CD4-positive, alpha-beta memory T cell (primary cell): Measurements from ENCODE around the gene RFXAP. TPM values are rescaled to one million over a fixed set of nuclear protein-coding genes. Genes with fewer than 3 reads are reported as not detected.

Source experiments
- polyA plus RNA-seq, 2 donors: library from polyadenylated mRNA; unstranded; fragments of 300-500 nt; fragmentation: Illumina TruSeq; gene quantifications; one replicate each; pipeline ENCODE4 v1.2.3, GENCODE V29; 2021
- total RNA-seq, 2 experiments: library from RNA; stranded (reverse); gene quantifications; one replicate each; pipeline ENCODE4 v1.2.3, GENCODE V29; 2021

Gene RFXAP
- total and polyA plus RNA-seq, 4 experiments from 2014 or later: 1.6 to 9.9 (median 5.8) TPM

Other genes starting within 250 kb of the RFXAP start
- not detected for gene SERTM1, start 145.2 kb upstream of the RFXAP start, total RNA-seq
- gene SERTM1, start 145.2 kb upstream of the RFXAP start, polyA plus RNA-seq: not detected
- not detected for gene SMAD9, start 101.0 kb downstream of the RFXAP start, total RNA-seq
- under 1 TPM in 1 of 2 donors, not detected in 1; 0.10 TPM for gene SMAD9, start 101.0 kb downstream of the RFXAP start, polyA plus RNA-seq
- 10 to 100 TPM; 23.3 to 25.5 TPM for gene ALG5, start 180.1 kb downstream of the RFXAP start, total RNA-seq
- gene ALG5, start 180.1 kb downstream of the RFXAP start, polyA plus RNA-seq: 100 to 1,000 TPM in 1 of 2 donors, 10 to 100 TPM in 1; 74.4 to 116 TPM
- gene EXOSC8, start 181.6 kb downstream of the RFXAP start, total RNA-seq: 10 to 100 TPM; 71.4 to 75.3 TPM
- gene EXOSC8, start 181.6 kb downstream of the RFXAP start, polyA plus RNA-seq: 100 to 1,000 TPM in 1 of 2 donors, 10 to 100 TPM in 1; 64.3 to 103 TPM
- gene SUPT20H, start 240.5 kb downstream of the RFXAP start, total RNA-seq: 100 to 1,000 TPM; 104 to 105 TPM
- 10 to 100 TPM; 59.9 to 66.2 TPM for gene SUPT20H, start 240.5 kb downstream of the RFXAP start, polyA plus RNA-seq